ENCODE data around the gene FOXD4L6. TPM values are rescaled to one million over a fixed set of nuclear protein-coding genes. Genes with fewer than 3 reads are reported as not detected.
"Not testable (repeated sequence)": the region's sequence is repeated elsewhere in the genome, so short reads cannot be mapped to it uniquely, and the experiment has no call there.

FOXD4L6 gene
- total and polyA plus RNA-seq, 5 donors = not detected

GRCh38 chr9:41098759-41099158, 29.7 kb downstream of the FOXD4L6 start:
- H3K4me1 ChIP-seq (ENCODE audit: control insufficient read depth, insufficient read depth, low read length); H3K27me3 ChIP-seq (ENCODE audit: control insufficient read depth, insufficient read depth); H3K9me3 ChIP-seq (ENCODE audit: control insufficient read depth, low read length); ATAC-seq; intact Hi-C loops (cut with DNase I); H3K4me3 ChIP-seq (ENCODE audit: low read length); DNase-seq; H3K27ac ChIP-seq (ENCODE audit: low read length): not testable (repeated sequence)
- 57% methylated on average over 4 of the region's 4 CpGs for WGBS

DNA sequence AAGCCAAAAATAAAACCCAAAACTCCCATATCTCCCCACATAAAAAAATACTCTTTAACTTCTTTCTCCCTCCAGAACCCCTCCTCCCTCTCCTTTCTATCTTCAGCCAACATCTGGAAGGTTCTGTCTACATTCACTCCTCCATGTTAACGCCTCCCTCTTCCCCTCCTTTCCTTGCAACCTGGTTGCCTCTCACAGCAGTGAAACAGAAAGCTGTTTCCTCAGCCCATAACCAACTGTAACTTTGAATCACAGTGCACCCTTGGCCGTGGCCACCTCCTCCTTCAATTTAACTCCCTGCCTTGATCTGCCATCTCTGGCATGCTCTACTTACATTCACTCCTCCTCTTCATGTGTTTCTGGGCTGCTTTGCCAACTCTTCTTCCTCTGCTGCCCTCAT, 33.4 kb downstream of the FOXD4L6 start:
- H3K4me3 ChIP-seq (ENCODE audit: low read length); H3K9me3 ChIP-seq (ENCODE audit: control insufficient read depth, low read length); H3K4me1 ChIP-seq (ENCODE audit: control insufficient read depth, insufficient read depth, low read length); H3K27me3 ChIP-seq (ENCODE audit: control insufficient read depth, insufficient read depth); H3K27ac ChIP-seq (ENCODE audit: low read length); intact Hi-C loops (cut with DNase I): not testable (repeated sequence)
- peak in 2 of 3 donors; percentile 16 to 58 for DNase-seq
- WGBS = 37% methylated on average over 1 of the region's 2 CpGs
- ATAC-seq = peak; percentile 55 to 62

DNA sequence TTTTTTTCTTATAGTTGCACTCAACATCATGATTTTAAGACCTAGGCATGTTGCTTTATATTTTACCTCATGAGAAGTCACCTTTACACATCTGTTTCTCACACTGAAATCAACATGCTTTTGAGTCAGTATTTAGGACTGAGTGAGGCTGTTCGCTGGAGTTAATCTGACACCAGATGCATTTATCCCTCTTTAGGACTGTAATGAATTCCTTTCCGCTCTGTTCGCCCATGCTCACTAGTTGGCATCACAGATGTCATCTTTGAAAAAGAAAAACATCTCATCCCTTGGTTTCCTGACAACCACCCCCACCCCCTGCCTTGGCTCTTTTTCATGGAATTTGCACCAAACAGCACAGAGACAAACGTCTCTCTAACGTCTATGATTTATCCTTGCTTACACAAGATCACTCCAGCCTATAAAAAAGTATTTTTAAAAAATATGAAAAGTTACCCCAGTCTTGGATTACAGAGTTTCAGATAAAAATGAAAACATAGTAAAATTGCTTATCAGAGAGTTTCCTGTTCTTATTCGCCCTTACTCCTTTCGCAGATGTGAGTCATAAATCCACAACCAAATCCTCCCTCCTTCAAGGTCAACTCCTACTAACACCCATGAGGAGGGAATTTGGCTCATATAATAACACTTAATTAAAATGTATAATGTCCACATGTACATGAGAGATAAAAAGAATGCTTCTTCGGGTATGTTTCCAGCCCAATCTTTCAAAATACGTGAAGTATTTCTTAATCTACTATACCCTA, 34.3 kb downstream of the FOXD4L6 start:
- H3K4me3 ChIP-seq (ENCODE audit: low read length); ATAC-seq; DNase-seq; intact Hi-C loops (cut with DNase I); H3K9me3 ChIP-seq (ENCODE audit: control insufficient read depth, low read length); H3K27me3 ChIP-seq (ENCODE audit: control insufficient read depth, insufficient read depth); H3K27ac ChIP-seq (ENCODE audit: low read length); H3K4me1 ChIP-seq (ENCODE audit: control insufficient read depth, insufficient read depth, low read length): not testable (repeated sequence)
- WGBS = 43% methylated on average over 4 of the region's 9 CpGs

DNA sequence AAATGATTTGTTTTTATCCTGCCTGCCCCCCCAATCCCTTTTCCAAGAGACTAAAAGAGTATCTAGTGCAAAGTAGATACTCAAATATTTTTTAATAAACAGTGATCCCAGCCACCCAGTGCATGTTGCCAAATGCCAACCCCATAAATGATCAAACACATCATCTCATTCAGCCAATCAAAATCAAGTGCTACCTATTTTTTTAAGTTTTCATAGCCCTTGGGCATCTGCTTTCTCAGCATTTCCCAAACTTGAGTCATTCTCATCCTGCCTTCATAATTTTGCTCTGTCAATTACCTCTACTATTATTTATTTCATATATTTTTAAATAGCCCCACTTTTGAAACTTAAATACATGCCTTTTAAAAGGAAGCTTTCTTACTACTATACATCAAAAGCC, 37.6 kb downstream of the FOXD4L6 start:
- intact Hi-C loops (cut with DNase I); DNase-seq; H3K4me3 ChIP-seq (ENCODE audit: low read length); H3K27ac ChIP-seq (ENCODE audit: low read length); H3K27me3 ChIP-seq (ENCODE audit: control insufficient read depth, insufficient read depth); H3K4me1 ChIP-seq (ENCODE audit: control insufficient read depth, insufficient read depth, low read length); ATAC-seq; H3K9me3 ChIP-seq (ENCODE audit: control insufficient read depth, low read length): not testable (repeated sequence)

DNA sequence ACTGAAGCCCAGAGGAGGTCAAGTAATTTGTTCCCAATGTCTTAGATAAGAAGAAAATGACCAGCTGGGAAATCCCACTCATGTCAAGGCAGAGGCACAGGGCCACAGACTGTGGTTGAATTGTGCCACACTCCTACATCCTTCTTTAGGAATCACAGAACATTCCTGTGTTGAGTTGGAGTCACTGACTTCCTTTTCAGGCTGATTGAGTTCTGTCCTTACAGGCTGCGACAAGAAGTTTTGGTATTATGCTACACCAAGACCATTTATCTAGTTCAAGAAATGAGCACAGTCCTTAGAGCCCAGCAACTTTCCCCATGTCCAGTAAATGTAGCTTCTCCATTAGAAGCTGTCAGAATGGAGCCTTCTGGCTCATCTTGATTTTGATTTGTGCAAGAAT, 38.1 kb downstream of the FOXD4L6 start:
- WGBS = 35% methylated on average over 1 of the region's 1 CpG
- H3K27me3 ChIP-seq (ENCODE audit: control insufficient read depth, insufficient read depth); ATAC-seq; H3K9me3 ChIP-seq (ENCODE audit: control insufficient read depth, low read length); H3K27ac ChIP-seq (ENCODE audit: low read length); intact Hi-C loops (cut with DNase I); H3K4me3 ChIP-seq (ENCODE audit: low read length); DNase-seq; H3K4me1 ChIP-seq (ENCODE audit: control insufficient read depth, insufficient read depth, low read length): not testable (repeated sequence)

- H3K27ac ChIP-seq (ENCODE audit: low read length); H3K4me3 ChIP-seq (ENCODE audit: low read length); DNase-seq; intact Hi-C loops (cut with DNase I); H3K4me1 ChIP-seq (ENCODE audit: control insufficient read depth, insufficient read depth, low read length); H3K27me3 ChIP-seq (ENCODE audit: control insufficient read depth, insufficient read depth); H3K9me3 ChIP-seq (ENCODE audit: control insufficient read depth, low read length): not testable (repeated sequence)
- 9% methylated on average over 9 of the region's 11 CpGs for WGBS
- ATAC-seq = peak; percentile 77 to 85
Measured at GRCh38 chr9:41088450-41089059, 39.9 kb downstream of the FOXD4L6 start.

DNA sequence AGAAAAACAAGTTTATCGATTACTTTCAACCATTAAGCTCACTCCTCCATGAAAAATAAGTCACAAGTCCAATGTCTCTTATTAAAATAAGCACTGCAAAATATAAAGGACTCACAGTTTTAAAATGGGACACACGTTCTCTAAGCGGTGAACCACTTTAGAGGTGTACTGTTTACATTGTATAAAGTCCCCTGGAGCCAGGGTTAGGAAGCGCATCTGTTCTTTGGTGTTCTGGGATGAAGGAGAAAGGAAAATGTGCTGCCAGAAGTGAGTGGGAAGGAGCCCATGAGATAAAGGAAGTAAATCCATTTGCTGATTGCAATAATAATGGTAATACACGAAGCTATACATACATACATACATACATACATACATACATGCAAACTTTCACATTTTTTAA, 40.6 kb downstream of the FOXD4L6 start:
- ATAC-seq; H3K4me3 ChIP-seq (ENCODE audit: low read length); intact Hi-C loops (cut with DNase I); H3K9me3 ChIP-seq (ENCODE audit: control insufficient read depth, low read length); H3K4me1 ChIP-seq (ENCODE audit: control insufficient read depth, insufficient read depth, low read length); H3K27me3 ChIP-seq (ENCODE audit: control insufficient read depth, insufficient read depth); DNase-seq; H3K27ac ChIP-seq (ENCODE audit: low read length): not testable (repeated sequence)
- WGBS = 57% methylated on average over 5 of the region's 5 CpGs

DNA sequence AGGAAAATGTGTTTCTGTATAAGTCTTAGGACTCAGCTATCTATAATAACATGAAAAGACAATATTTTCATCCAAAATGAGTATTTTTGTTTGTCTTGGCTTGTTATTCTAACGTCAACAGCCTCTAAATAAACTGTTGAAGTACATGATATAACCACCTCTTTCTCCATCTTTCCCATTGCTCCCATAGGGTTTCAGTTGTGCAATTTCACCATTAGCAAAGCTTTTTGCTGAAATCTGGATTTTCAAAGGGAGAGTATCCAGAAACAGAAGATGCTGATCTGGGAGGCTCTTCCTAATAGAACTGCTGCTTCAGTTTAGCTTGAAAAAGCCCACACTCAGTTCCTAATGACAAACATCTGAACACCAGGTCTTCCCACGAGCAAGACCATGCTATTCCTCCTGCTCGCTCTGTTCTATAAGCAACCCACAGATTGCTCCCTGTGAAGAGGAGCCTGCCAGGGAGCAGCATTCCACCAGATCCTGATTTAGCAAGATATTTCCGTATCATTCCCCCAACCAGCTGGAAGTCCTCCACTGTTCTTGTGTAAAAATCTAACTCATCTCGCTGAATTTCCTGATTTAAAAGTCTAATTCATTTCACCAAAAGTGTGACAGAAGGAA, 41.2 kb downstream of the FOXD4L6 start:
- H3K9me3 ChIP-seq (ENCODE audit: control insufficient read depth, low read length); H3K27me3 ChIP-seq (ENCODE audit: control insufficient read depth, insufficient read depth); intact Hi-C loops (cut with DNase I); H3K4me1 ChIP-seq (ENCODE audit: control insufficient read depth, insufficient read depth, low read length); H3K4me3 ChIP-seq (ENCODE audit: low read length); H3K27ac ChIP-seq (ENCODE audit: low read length): not testable (repeated sequence)
- 48% methylated on average over 4 of the region's 5 CpGs for WGBS
- ATAC-seq = peak; percentile 47 to 59
- DNase-seq = peak in 2 of 3 donors; percentile 16 to 55

DNA sequence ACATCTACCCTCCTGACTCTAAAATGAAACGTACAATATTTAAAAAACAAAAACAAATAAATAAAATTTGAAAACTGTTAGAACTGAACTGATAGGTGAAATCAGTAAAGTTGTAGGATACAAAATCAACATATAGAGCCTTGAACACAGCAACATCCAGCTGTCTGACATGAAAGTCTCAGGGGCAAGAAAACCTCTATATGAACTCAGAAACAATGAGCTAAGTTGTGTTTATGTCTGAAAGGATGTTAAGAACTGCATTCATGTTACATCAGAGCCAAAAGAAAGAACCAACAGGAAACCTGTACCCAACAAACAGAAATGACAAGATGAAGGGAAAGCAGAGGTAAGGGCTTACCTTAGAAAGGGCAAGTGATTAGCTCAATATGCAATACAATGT, 41.8 kb downstream of the FOXD4L6 start:
- H3K4me1 ChIP-seq (ENCODE audit: control insufficient read depth, insufficient read depth, low read length); intact Hi-C loops (cut with DNase I); H3K4me3 ChIP-seq (ENCODE audit: low read length); H3K9me3 ChIP-seq (ENCODE audit: control insufficient read depth, low read length); H3K27me3 ChIP-seq (ENCODE audit: control insufficient read depth, insufficient read depth); ATAC-seq; H3K27ac ChIP-seq (ENCODE audit: low read length); DNase-seq: not testable (repeated sequence)
- WGBS = 0% methylated on average over 1 of the region's 1 CpG

DNA sequence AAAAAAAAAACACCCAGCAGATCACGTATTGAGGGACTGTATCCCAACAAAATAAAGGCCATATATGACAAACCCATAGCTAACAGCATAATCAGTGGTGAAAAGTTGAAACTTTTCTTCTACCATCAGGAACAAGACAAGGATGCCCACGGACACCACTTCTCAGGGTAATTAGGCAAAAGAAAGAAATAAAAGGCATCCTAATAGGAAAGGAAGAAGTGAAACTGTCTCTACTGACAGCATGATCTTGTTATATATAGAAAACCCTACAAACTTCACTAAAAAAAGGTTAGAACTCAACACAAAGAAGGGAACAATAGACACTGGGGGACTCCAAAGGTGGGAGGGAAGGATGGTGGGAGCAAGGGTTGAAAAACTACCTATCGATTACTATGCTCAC, 42.3 kb downstream of the FOXD4L6 start:
- H3K27ac ChIP-seq (ENCODE audit: low read length); H3K4me1 ChIP-seq (ENCODE audit: control insufficient read depth, insufficient read depth, low read length); H3K4me3 ChIP-seq (ENCODE audit: low read length); H3K9me3 ChIP-seq (ENCODE audit: control insufficient read depth, low read length); ATAC-seq; H3K27me3 ChIP-seq (ENCODE audit: control insufficient read depth, insufficient read depth); DNase-seq; intact Hi-C loops (cut with DNase I): not testable (repeated sequence)
- WGBS = 64% methylated on average over 3 of the region's 3 CpGs

DNA sequence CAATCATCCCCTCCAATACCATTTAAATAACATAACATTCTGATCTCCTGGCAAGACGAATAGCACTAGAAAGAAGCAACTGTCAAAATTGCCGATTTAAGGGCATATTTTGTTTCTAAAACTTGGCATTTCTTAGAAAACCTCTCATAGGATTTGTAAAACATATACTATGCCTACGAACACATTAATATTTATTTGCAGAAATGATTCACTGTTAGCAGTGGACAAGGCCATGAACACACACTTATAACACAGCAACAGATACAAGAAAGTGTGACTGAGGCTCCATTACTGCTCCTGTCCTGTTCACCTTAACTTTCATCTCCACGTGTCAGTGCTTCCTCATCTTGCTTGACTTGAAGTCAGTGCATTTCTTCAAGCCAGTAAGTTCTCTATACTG, 46.1 kb downstream of the FOXD4L6 start:
- intact Hi-C loops (cut with DNase I); H3K27me3 ChIP-seq (ENCODE audit: control insufficient read depth, insufficient read depth); ATAC-seq; H3K27ac ChIP-seq (ENCODE audit: low read length); H3K9me3 ChIP-seq (ENCODE audit: control insufficient read depth, low read length); H3K4me3 ChIP-seq (ENCODE audit: low read length); DNase-seq; H3K4me1 ChIP-seq (ENCODE audit: control insufficient read depth, insufficient read depth, low read length): not testable (repeated sequence)
- 42% methylated on average over 4 of the region's 4 CpGs for WGBS

Measured in right cardiac atrium (tissue), 5 donors.